Measurements from ENCODE around the gene HDHD3. TPM values are rescaled to one million over a fixed set of nuclear protein-coding genes. Genes with fewer than 3 reads are reported as not detected.

HDHD3 gene
- total and polyA plus RNA-seq, 5 donors from 2014 or later: 14.3 to 52.6 (median 46.3) TPM

GRCh38 chr9:113375057-113376023 lies 1.4 kb downstream of the HDHD3 start:
- Histone ChIP-seq H3K27ac (ENCODE audit: insufficient read depth, low read length, poor library complexity, severe bottlenecking) (no peak overlapping the region), H3K36me3 (ENCODE audit: control insufficient read depth, insufficient read depth, low read length) (peaks cover 19% of the 10 kb centered on the region), H3K9me3 (ENCODE audit: control insufficient read depth in 2 of 2, low read length in 2 of 2) (no peaks in the 10 kb centered on the region), H3K27me3 (ENCODE audit: control insufficient read depth, insufficient read depth, low read length) (no peaks in the 10 kb centered on the region), H3K4me1 (ENCODE audit: control insufficient read depth, insufficient read depth, low read length, poor library complexity, severe bottlenecking) (peaks cover 13% of the 10 kb centered on the region), H3K4me3 (ENCODE audit: low read depth, low read length) (peak overlapping the region; percentile 58)
- H3K27me3 Mint-ChIP-seq: no peaks in the 10 kb centered on the region
- H3K27ac Mint-ChIP-seq: peak overlapping the region; percentile 85 to 86 (median 86)
- peak overlapping the region; percentile 87 to 92 (median 90) for H3K4me3 Mint-ChIP-seq
- no peak for ATAC-seq (ENCODE audit: low read depth in 2 of 2)
- H3K4me1 Mint-ChIP-seq: peaks cover 8 to 22% (median 15%) of the 10 kb centered on the region in 4 donors
- DNase-seq: no peak
- H3K9me3 Mint-ChIP-seq: no peaks in the 10 kb centered on the region
- H3K36me3 Mint-ChIP-seq: peaks cover 6% of the 10 kb centered on the region

- Histone ChIP-seq H3K4me3 (ENCODE audit: low read depth, low read length) (no peak overlapping the region), H3K27me3 (ENCODE audit: control insufficient read depth, insufficient read depth, low read length) (no peaks in the 10 kb centered on the region), H3K36me3 (ENCODE audit: control insufficient read depth, insufficient read depth, low read length) (peaks cover 19% of the 10 kb centered on the region), H3K9me3 (ENCODE audit: control insufficient read depth in 2 of 2, low read length in 2 of 2) (no peaks in the 10 kb centered on the region), H3K4me1 (ENCODE audit: control insufficient read depth, insufficient read depth, low read length, poor library complexity, severe bottlenecking) (peaks cover 13% of the 10 kb centered on the region), H3K27ac (ENCODE audit: insufficient read depth, low read length, poor library complexity, severe bottlenecking) (no peak overlapping the region)
- no peaks in the 10 kb centered on the region for H3K27me3 Mint-ChIP-seq
- peaks cover 6% of the 10 kb centered on the region for H3K36me3 Mint-ChIP-seq
- DNase-seq (no peak), ATAC-seq (ENCODE audit: low read depth in 2 of 2) (no peak)
- H3K4me1 Mint-ChIP-seq: peaks cover 8 to 22% (median 15%) of the 10 kb centered on the region in 4 donors
- no peaks in the 10 kb centered on the region for H3K9me3 Mint-ChIP-seq
- peak overlapping the region in 2 of 4 donors; percentile 77 to 87 for H3K4me3 Mint-ChIP-seq
- H3K27ac Mint-ChIP-seq: no peak overlapping the region
Measured at GRCh38 chr9:113373676-113374392, 3.0 kb downstream of the HDHD3 start.

GRCh38 chr9:113373256-113373655 lies 3.5 kb downstream of the HDHD3 start:
- no peak for DNase-seq
- ATAC-seq (ENCODE audit: low read depth in 2 of 2): no peak
- Mint-ChIP-seq H3K9me3 (no peaks in the 10 kb centered on the region), H3K4me3 (peak overlapping the region in 1 of 4 donors; percentile 24), H3K27ac (no peak overlapping the region), H3K36me3 (peaks cover 6% of the 10 kb centered on the region), H3K27me3 (no peaks in the 10 kb centered on the region), H3K4me1 (peaks cover 8 to 22% (median 15%) of the 10 kb centered on the region in 4 donors)
- no peak overlapping the region for H3K27ac ChIP-seq (ENCODE audit: insufficient read depth, low read length, poor library complexity, severe bottlenecking)
- peaks cover 19% of the 10 kb centered on the region for H3K36me3 ChIP-seq (ENCODE audit: control insufficient read depth, insufficient read depth, low read length)
- no peak overlapping the region for H3K4me3 ChIP-seq (ENCODE audit: low read depth, low read length)
- H3K4me1 ChIP-seq (ENCODE audit: control insufficient read depth, insufficient read depth, low read length, poor library complexity, severe bottlenecking): peaks cover 13% of the 10 kb centered on the region
- no peaks in the 10 kb centered on the region for H3K27me3 ChIP-seq (ENCODE audit: control insufficient read depth, insufficient read depth, low read length)
- H3K9me3 ChIP-seq (ENCODE audit: control insufficient read depth in 2 of 2, low read length in 2 of 2): no peaks in the 10 kb centered on the region

DNA sequence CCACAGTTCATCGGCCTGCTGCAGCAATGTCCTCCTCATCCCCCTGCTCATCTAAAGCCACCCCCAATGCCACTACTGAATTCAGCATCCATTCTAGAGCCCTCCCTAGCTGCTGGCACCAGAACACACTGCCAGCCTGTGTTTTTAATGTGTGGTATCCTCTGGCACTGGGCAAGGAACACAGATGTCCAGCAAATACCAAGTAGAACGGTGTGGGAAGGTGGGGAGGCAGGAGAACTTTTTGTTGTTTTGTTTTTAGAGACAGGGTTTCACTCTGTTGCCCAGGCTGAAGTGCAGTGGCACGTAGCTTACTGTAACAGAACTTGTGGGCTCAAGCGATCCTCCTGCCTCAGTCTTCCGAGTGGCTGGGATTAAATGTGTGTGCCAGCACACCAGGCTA lies 4.7 kb downstream of the HDHD3 start:
- H3K27me3 Mint-ChIP-seq: no peaks in the 10 kb centered on the region
- no peak overlapping the region for H3K4me3 ChIP-seq (ENCODE audit: low read depth, low read length)
- H3K27ac Mint-ChIP-seq: no peak overlapping the region
- peaks cover 6% of the 10 kb centered on the region for H3K36me3 Mint-ChIP-seq
- H3K27me3 ChIP-seq (ENCODE audit: control insufficient read depth, insufficient read depth, low read length): no peaks in the 10 kb centered on the region
- DNase-seq (no peak), ATAC-seq (ENCODE audit: low read depth in 2 of 2) (no peak)
- H3K36me3 ChIP-seq (ENCODE audit: control insufficient read depth, insufficient read depth, low read length): peaks cover 19% of the 10 kb centered on the region
- H3K4me3 Mint-ChIP-seq: no peak overlapping the region
- no peak overlapping the region for H3K27ac ChIP-seq (ENCODE audit: insufficient read depth, low read length, poor library complexity, severe bottlenecking)
- no peaks in the 10 kb centered on the region for H3K9me3 Mint-ChIP-seq
- no peaks in the 10 kb centered on the region for H3K9me3 ChIP-seq (ENCODE audit: control insufficient read depth in 2 of 2, low read length in 2 of 2)
- peaks cover 8 to 21% (median 15%) of the 10 kb centered on the region in 4 donors for H3K4me1 Mint-ChIP-seq
- peaks cover 10% of the 10 kb centered on the region for H3K4me1 ChIP-seq (ENCODE audit: control insufficient read depth, insufficient read depth, low read length, poor library complexity, severe bottlenecking)

DNA sequence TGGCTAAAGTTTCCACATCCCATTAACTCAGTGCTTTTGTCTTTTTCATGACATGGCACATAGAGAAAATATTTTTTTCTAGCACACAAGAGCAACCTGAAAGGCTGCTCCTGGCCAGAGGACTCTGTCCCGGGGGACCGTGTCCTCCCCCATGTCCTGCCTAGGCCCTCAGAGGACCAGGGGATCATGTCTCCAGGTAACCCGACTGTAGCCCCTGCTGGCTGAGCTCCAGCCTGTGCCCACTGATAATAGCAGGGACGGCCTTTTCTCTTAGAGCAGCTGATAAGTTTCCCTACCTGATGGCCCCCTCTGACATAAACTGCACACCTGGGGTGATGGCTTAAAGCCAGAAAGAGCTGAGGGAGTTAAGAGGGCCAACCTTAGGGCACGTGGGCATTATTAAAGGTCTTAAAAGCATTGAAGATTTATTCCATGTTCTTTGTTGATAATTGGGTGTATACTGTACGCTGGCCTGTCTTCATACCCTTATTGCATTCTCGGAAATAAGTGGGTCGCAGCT lies 5.9 kb downstream of the HDHD3 start:
- ATAC-seq (ENCODE audit: low read depth in 2 of 2) (no peak), DNase-seq (no peak)
- Mint-ChIP-seq H3K4me1 (peaks cover 8 to 20% (median 15%) of the 10 kb centered on the region in 4 donors), H3K9me3 (no peaks in the 10 kb centered on the region), H3K27me3 (no peaks in the 10 kb centered on the region), H3K4me3 (no peak overlapping the region), H3K27ac (no peak overlapping the region), H3K36me3 (peaks cover 6% of the 10 kb centered on the region)
- Histone ChIP-seq H3K4me3 (ENCODE audit: low read depth, low read length) (no peak overlapping the region), H3K27me3 (ENCODE audit: control insufficient read depth, insufficient read depth, low read length) (no peaks in the 10 kb centered on the region), H3K27ac (ENCODE audit: insufficient read depth, low read length, poor library complexity, severe bottlenecking) (no peak overlapping the region), H3K4me1 (ENCODE audit: control insufficient read depth, insufficient read depth, low read length, poor library complexity, severe bottlenecking) (peaks cover 9% of the 10 kb centered on the region), H3K36me3 (ENCODE audit: control insufficient read depth, insufficient read depth, low read length) (peaks cover 19% of the 10 kb centered on the region), H3K9me3 (ENCODE audit: control insufficient read depth in 2 of 2, low read length in 2 of 2) (no peaks in the 10 kb centered on the region)

DNA sequence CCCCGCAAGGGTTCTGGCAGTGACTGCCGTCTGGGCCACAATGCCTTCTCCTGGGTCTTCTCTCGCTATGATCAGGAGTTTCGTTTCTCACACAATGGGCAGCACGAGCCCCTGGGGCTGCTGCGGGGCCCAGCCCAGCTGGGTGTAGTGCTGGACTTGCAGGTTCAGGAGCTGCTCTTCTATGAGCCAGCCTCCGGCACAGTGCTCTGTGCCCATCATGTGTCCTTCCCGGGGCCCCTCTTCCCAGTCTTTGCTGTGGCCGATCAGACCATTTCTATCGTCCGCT lies 7.0 kb downstream of the HDHD3 start:
- Mint-ChIP-seq H3K36me3 (peaks cover 6% of the 10 kb centered on the region), H3K4me1 (peaks cover 0 to 9% (median 5%) of the 10 kb centered on the region in 4 donors), H3K9me3 (no peaks in the 10 kb centered on the region), H3K27ac (no peak overlapping the region), H3K27me3 (peaks cover 6% of the 10 kb centered on the region), H3K4me3 (no peak overlapping the region)
- DNase-seq (no peak), ATAC-seq (ENCODE audit: low read depth in 2 of 2) (no peak)
- H3K9me3 ChIP-seq (ENCODE audit: control insufficient read depth in 2 of 2, low read length in 2 of 2): no peaks in the 10 kb centered on the region
- no peaks in the 10 kb centered on the region for H3K4me1 ChIP-seq (ENCODE audit: control insufficient read depth, insufficient read depth, low read length, poor library complexity, severe bottlenecking)
- H3K27me3 ChIP-seq (ENCODE audit: control insufficient read depth, insufficient read depth, low read length): no peaks in the 10 kb centered on the region
- no peak overlapping the region for H3K4me3 ChIP-seq (ENCODE audit: low read depth, low read length)
- H3K36me3 ChIP-seq (ENCODE audit: control insufficient read depth, insufficient read depth, low read length): peaks cover 19% of the 10 kb centered on the region
- no peak overlapping the region for H3K27ac ChIP-seq (ENCODE audit: insufficient read depth, low read length, poor library complexity, severe bottlenecking)

DNA sequence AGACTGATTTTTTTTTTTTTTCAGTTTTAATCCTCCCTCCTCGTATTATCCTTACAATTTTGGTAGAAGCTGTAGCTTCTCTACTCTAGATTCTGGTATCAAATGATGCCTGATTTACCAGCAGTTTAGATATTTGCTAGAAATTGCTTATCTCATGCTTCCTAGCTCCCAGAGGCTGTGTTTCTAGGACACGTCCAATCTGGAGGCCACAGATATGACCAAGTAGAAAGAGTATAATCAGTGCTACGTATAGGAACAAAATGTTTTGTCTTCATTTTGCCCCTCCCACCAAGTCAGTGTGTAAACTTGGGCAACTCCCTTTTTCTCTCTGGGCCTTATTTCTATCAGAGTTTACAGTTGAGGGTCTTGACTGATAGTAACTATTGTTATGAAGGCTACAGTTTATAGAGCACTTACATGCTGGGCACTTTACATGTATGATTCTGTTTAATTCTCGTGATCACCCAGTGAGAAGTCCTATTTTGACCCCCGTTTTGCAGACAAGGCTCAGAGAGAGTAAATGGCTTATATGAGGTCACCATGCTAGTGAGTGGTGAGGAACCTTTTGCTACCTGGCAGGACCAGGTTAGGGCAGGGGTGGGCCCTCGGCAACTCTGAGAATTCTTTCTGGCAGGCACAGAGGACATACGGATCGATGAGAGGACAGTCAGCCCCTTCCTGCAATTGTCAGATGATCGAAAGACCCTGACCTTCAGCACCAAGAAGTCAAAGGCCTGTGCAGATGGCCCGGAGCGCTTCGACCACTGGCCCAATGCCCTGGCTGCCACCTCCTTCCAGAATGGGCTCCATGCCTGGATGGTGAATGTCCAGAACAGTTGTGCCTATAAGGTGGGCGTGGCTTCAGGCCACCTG lies 7.6 kb downstream of the HDHD3 start:
- H3K4me1 Mint-ChIP-seq: peaks cover 0 to 3% (median under 1%) of the 10 kb centered on the region in 4 donors
- Histone ChIP-seq H3K4me3 (ENCODE audit: low read depth, low read length) (no peak overlapping the region), H3K9me3 (ENCODE audit: control insufficient read depth in 2 of 2, low read length in 2 of 2) (no peaks in the 10 kb centered on the region), H3K27ac (ENCODE audit: insufficient read depth, low read length, poor library complexity, severe bottlenecking) (no peak overlapping the region), H3K4me1 (ENCODE audit: control insufficient read depth, insufficient read depth, low read length, poor library complexity, severe bottlenecking) (no peaks in the 10 kb centered on the region), H3K27me3 (ENCODE audit: control insufficient read depth, insufficient read depth, low read length) (no peaks in the 10 kb centered on the region), H3K36me3 (ENCODE audit: control insufficient read depth, insufficient read depth, low read length) (peaks cover 14% of the 10 kb centered on the region)
- ATAC-seq (ENCODE audit: low read depth in 2 of 2) (no peak), DNase-seq (no peak)
- H3K27me3 Mint-ChIP-seq: peaks cover 10% of the 10 kb centered on the region
- no peaks in the 10 kb centered on the region for H3K9me3 Mint-ChIP-seq
- H3K4me3 Mint-ChIP-seq: no peak overlapping the region
- H3K27ac Mint-ChIP-seq: no peak overlapping the region
- peaks cover 6% of the 10 kb centered on the region for H3K36me3 Mint-ChIP-seq
